ENCODE data around the gene KIF5C.

KIF5C gene

DNA sequence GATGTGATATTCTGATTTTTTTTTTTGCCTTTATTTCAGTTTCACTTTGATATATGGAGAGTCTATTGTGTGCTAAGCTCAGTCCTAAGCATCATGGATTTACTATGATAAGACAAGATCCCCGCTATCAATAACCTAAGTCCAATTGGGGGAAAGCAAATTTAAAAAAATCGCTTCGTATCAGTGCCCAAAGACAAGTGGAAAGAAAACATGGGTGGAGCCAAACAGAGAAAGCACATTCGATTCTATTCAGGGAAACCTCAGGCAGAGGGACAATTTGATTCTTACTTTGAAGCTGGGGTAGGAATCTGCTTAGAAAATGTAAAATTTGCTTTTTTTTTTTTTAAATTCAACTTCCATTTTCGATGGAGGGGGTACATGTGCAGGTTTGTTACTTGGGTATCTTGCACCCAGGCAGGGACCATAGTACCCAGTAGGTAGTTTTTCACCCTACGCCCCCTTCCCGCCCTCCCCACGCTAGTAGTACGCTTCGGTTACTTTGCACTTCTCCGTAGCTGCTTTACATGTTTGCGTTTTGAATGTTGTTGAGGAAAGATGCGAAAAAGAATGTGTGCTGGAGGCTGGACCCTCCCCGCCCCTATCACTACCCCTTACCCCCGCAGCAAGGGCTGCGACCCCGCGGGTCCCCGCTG lies 12.4 kb downstream of the KIF5C start:
- no peak for DNase-seq (ENCODE audit: low read depth)

DNA sequence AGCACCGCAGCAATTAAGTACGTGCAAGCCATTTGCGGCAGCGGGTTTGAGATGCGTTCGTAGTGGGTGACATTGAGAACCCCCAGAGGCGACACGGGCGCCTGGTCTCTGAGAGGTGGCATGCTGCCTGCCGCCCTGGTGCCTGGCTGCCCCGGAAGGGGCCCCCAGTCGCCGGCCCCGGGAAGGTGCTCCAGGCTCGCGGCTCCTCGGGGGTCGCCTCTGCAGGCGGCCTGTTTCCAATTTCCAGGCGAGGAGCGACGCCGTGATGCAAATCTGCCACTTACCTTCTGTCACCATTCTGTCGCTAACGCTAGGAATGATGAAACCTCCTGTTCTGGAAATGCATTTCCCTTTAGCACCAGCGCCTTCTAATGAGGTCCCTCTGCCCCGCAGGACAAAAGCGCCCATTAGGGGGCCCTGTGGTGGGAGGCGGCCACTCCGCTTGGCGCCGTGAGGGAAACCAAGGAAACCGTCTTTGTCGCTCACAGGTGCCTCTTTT lies 13.0 kb downstream of the KIF5C start:
- DNase-seq (ENCODE audit: low read depth), result no peak

GRCh38 chr2:148888986-148889385 lies 14.0 kb downstream of the KIF5C start:
- DNase-seq (ENCODE audit: low read depth), result no peak

DNA sequence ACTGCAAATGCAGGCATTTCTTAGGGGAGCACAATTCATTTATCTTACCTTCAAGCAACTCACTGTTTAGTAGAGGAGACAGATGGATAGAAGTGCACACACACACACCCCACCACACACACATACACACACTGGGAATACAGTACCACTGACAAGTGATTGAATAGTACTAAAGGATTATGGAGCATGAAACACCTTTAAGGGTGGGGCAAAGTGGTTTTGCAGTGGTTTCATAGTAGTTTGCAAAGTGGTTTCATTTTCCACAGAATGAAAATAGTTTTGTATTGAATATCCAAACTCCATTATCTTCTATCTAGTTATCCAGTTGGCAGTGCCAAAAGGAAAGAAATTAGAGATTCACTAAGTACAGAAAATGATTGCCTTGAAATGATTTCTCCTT lies 18.9 kb downstream of the KIF5C start:
- no peak for DNase-seq (ENCODE audit: low read depth)

GRCh38 chr2:148896136-148896535 lies 21.1 kb downstream of the KIF5C start:
- DNase-seq (ENCODE audit: low read depth), result no peak

- no peak for DNase-seq (ENCODE audit: low read depth)
Measured at GRCh38 chr2:148899638-148900318, 24.8 kb downstream of the KIF5C start.

- DNase-seq (ENCODE audit: low read depth), result no peak
Measured at GRCh38 chr2:148900350-148900837, 25.4 kb downstream of the KIF5C start.

DNA sequence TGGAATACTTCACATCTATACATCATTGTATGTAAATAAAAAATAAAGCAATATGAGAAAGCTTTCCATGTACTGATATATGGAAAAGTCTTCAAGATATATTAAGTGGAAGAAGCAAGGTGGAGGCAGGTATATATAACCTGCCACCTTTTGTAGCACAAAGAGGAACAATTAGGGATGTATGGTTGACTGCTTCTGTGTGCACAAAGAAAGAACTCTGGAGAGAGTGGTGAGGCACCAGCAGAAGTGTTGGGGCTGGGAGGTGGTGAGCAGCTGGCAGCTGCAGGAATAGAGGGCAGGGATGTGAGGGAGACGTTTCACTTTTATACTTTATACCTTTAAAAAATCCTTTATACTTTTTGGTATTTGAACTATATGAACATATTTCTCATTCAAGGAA lies 26.1 kb downstream of the KIF5C start:
- no peak for DNase-seq (ENCODE audit: low read depth)

DNA sequence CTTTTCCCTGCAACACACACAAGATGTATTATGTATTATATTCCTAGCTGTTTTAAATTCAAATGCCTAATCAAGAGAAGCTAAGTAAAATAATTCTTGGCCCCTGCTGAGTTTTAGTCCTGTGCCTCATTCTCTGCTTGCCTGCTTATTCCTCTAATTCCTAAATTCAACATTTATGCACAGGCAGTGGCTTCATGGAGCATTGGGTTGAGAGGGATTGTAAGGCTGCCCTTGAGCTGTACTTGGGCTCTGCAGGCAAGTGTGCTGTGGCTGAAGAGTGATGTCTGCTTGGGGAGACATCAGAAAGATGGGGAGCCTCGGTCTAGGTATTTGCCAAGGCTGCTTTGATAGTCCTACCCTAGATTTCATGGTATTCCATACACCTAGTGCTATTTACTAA lies 27.8 kb downstream of the KIF5C start:
- no peak for DNase-seq (ENCODE audit: low read depth)

DNA sequence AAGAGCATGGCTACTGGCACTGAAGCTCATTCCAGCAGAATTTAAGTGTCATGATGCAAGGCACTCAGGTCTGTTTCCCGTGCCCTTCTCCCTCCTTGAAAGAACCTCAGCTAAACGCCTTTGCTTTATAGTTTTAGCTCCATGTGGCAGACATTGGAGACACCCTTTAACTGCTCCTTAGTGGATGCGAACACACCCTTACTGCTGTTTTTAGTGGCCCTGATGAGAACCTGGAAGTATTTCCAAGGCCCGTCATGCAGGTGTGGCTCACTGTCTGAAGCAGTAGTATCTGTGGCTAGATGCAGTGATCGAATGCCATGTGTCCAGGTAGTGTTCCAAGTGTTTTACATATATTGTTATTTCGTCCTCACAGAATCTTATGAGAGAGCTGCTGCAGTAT lies 28.3 kb downstream of the KIF5C start:
- DNase-seq (ENCODE audit: low read depth), result no peak

DNA sequence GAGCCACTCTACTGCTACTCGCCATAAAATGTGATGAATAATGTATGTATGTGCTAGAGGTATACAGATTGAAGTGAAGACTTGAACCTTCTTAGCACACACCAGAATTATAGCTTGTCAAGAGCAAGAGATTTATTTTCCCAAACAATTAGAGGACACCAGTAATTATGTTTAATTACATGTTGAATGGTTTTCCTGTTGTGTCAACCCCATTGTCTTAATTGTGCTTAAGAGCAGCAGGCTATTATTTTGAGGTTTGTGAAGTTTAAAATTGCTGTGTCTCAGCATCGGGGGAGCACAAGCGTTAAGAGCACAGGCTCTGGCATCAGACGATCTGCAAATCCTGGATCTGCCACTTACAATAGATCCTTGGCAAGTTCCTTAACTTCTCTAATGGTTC lies 29.0 kb downstream of the KIF5C start:
- DNase-seq (ENCODE audit: low read depth), result no peak

GRCh38 chr2:148906124-148906523 lies 31.1 kb downstream of the KIF5C start:
- no peak for DNase-seq (ENCODE audit: low read depth)

DNA sequence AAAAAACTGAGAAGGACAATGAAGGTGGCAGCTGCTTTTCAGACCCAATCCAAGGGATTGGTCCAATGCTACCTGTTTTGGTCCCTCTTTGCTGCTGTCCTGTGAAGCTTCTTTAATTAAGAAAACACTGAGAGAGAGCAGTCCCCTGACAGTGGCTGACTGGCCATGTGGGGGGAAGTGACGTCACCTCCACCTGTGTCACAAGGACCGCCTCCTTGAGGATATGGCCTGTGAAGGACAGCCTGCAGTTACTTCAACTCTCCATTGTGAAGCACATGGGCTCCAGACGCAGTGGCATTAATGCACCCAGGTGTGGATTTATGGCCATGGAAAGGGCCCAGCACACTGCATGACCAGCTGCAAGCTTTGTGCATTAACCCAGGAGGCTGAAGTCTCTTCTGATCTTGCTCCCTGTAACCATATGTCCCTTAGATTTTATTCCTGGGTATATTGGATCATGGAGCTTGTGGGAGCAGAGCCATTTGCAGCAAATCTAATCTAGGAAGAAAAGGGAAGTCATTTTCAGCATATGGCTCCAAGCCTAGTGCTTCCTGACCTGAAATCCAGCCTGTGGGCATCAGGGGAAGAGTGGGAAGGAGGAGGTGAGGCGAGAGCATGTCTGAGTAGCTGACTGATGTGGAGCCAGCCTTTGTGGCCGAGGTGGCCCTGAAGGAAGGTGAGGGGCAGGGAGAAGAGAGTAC lies 32.2 kb downstream of the KIF5C start:
- DNase-seq (ENCODE audit: low read depth), result no peak

GRCh38 chr2:148909114-148909513 lies 34.1 kb downstream of the KIF5C start:
- no peak for DNase-seq (ENCODE audit: low read depth)

GRCh38 chr2:148913061-148913460 lies 38.0 kb downstream of the KIF5C start:
- DNase-seq (ENCODE audit: low read depth), result no peak

- no peak for DNase-seq (ENCODE audit: low read depth)
Measured at GRCh38 chr2:148913492-148913891, 38.5 kb downstream of the KIF5C start.

GRCh38 chr2:148914463-148914862 lies 39.4 kb downstream of the KIF5C start:
- no peak for DNase-seq (ENCODE audit: low read depth)

GRCh38 chr2:148917431-148917830 lies 42.4 kb downstream of the KIF5C start:
- peak; percentile 7 for DNase-seq (ENCODE audit: low read depth)

DNA sequence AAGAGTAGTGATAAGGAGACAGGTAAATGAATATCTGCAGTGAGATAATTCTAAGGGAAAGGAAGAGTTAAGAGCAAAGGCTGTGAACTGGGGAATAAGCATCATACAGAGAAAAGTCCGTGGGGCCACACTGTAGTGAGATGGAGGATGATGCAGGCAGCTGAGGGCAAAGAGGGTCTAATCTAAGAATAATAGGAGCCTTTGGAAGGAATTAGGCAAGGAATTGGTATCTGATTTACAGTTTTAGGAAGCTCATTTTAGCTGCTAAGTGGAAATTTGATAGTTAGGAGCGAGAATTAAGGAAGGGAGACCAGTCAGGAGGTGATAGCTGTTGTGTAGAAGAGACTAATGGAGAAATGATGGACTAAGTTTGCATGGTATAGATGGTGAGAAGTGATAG lies 43.5 kb downstream of the KIF5C start:
- no peak for DNase-seq (ENCODE audit: low read depth)

DNA sequence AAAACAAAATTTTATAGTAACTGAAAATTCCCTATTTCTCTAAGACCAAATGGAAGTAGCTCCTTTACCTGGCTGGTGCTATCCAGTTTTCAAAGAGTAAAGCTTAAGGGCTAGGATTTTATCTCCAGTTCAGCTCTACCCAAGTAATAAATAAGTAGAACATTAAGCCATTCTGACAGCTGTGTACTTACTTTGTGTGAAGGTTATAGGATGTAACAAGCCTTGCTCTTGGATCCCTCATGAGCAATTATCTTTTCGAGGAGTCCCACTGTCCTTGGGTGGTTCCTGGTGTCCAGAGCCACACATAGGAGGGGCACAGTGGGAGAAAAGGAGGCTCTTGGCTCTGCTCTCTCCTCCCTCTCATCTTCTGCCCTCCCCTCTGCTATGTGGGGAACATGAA lies 45.5 kb downstream of the KIF5C start:
- DNase-seq (ENCODE audit: low read depth), result no peak

DNA sequence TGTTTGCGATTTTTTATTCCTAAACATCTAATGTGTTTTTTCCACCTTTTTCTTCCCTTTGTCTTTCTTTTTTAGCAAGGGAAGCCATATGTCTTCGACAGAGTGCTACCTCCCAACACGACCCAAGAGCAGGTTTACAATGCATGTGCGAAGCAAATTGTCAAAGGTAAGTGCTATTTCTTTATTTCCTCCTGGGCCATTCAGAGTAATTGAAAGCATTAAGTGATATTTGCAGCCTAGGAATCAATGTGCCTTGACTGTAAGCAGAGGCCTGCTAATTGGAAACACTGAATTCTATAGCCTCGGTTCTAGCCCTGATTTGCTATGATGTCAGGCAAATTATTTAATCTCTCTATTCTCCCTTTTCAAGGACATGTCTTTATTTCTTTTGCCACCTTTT lies 47.0 kb downstream of the KIF5C start:
- DNase-seq (ENCODE audit: low read depth), result no peak

DNA sequence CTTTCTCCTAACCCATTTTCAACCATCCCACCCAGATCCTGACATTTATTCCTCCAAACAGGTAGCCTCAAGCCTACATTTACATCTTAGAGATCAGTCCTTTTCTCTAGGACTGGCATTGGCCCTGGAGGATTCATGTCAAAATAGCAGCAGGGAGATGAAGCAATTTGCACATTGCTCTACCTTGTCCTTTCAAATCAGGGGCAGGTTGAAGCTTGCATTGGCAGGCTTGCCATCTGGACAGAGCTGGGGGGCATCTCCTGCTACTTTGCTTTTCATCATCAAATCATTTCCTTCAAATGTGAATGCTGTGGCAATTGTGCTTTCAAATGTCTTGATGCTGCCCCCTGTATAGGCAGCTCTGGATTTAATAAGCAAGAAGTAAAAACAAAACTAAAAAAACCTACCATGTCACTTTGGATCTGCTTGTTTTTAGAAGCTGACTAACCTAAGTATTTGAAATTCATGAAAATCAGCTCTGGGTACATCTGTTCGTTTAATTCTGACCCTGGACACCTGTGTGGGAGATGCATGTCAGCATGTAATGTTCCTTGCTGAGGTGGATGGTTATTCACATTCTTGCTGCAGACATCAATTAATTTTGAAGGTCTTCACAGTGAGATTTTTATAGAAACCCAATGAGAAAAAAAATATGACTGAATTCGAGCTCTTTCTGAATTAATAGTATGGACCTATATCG lies 47.9 kb downstream of the KIF5C start:
- DNase-seq (ENCODE audit: low read depth), result no peak
